Measurements from ENCODE around the gene SEMA5A.

The SEMA5A gene

DNA sequence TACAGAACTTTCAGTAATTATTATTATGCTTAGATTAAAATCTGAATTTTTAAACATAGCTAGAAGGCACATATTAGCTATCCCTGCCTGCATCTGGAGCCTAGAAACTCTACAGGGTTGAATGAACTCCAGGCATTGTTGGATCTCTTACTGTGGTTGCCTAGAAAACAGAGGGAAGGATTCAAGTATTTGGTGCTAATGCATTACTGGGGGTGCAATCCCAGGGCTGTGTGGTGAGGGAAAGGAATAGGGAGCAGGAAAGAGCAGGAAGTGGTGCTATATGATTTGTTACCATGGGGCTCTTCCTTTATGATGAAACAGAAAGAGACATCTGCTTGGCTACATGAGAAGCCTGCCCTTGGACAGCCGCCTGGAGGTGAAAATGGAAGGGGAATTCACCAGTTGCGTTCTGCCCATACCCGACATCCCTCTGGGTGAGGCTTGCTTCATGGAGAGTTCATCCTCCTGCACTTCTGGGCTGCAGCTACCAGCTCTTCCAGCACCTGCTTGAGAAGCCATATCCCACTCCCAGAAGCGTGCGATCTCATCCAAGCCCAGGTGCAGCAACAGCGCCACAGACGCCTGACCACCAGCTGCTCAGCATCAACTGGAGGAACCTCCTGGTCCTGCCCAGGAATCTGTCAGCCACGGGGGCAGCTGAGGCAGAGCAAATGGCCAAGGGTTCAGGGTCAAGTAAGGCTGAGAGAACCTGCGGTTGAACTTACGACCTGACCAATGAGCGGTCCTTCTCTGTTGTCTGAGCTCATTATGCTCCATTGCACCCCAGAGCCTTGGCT, 362.8 kb downstream of the SEMA5A start:
- no peak for DNase-seq

DNA sequence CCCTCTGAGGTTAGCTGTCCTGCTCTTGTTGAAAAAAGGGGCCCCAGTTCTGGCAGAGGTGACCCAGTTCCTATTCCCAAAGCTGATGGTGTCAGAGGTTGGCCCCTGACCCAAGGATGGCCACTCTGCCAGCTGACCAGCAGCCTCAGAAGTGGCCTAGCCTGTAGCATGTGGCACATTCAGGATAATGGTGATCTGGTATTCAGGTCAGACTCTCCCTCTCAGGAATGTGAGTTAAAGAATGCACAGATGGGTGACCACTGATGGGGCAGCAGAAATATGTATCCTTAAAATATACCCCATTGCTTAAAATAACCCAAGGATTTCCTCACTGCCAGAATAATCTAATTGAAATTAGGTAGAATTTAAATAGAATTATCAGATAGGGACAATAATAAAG, 369.2 kb downstream of the SEMA5A start:
- DNase-seq: no peak

DNA sequence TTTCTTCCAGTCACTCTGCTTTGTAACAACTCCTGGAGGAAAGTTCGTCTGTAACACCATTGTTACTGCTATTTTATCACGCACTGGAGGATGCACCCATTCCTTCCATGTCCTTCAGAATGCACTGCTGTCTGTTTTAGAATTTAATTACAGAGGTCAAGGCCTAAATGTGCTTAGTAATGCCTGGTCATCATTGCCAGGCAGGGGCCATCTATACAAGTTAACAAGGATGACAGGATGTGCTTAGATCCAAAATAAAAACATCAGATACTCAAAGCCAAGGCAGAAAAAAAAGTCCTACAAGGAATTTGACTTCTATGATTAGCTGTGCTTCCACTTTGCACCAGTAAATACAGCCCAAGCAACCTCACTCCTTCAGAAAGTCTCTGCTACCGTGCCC, 371.4 kb downstream of the SEMA5A start:
- no peak for DNase-seq

DNA sequence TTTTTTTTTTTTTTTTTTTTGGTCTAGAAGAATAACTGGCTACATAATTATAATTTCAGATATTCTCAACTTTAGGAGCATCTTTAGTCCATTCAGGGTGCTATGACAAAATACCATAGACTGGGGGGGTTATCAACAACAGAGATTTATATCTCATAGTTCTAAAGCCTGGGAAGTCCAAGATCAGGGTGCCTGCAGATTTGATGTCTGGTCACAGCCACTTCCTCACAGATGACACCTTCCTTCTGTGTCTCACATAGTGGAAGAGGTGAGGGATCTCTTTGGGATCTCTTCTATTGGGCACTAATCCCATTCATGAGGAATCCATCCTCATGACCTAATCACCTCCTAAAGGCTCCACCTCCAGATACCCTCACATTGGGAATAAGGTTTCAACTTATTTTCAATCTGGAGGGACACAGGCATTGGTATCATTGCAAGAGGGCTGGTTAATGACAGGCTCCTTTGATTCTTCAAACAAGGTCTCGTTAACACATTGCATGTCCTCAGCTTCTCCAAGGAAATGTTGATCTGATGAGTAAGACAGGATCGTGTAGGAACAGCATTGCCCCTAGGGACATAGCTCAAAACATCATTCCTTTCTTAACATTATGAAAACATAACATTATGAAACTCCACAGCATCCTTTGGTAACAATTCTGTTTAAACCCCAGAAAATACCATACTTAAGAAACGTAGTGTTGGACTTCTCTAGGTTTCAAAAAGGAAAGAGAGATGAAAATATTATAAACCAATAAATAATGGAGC, 372.4 kb downstream of the SEMA5A start:
- DNase-seq: no peak

DNA sequence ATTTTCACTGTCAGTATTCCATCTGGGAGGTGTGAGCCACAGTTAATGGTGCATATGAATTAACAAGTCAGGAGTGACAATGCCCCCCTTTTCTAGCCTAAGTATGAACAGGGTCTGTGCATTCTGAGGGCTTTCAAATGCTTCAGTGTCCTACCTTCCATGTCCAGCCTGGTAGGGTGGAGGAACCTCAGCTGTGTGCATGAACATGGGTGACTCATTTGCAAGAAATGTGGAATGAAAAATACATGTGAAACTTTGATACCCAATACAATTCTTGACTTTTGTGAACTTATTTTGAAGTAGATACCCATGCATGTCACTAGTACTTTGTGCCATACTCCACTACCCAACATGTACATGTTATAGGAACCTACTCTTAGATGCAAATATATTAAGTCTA, 375.8 kb downstream of the SEMA5A start:
- no peak for DNase-seq

DNA sequence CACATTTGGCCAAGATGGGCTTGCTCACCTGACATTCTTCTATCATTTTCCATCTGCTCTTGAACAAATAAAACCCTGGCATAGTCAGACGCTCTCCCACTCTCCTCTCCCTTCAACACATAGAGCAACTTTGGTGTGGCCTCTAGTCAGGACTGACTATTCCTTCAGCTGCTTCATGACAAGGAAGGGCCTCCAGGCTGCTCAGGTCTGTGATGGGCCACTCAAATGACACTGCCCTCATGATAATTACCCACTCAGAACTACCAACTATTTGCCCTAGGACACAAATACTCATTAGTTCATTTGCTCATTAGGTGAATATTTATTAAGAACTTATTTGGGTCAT, 376.3 kb downstream of the SEMA5A start:
- DNase-seq: no peak

DNA sequence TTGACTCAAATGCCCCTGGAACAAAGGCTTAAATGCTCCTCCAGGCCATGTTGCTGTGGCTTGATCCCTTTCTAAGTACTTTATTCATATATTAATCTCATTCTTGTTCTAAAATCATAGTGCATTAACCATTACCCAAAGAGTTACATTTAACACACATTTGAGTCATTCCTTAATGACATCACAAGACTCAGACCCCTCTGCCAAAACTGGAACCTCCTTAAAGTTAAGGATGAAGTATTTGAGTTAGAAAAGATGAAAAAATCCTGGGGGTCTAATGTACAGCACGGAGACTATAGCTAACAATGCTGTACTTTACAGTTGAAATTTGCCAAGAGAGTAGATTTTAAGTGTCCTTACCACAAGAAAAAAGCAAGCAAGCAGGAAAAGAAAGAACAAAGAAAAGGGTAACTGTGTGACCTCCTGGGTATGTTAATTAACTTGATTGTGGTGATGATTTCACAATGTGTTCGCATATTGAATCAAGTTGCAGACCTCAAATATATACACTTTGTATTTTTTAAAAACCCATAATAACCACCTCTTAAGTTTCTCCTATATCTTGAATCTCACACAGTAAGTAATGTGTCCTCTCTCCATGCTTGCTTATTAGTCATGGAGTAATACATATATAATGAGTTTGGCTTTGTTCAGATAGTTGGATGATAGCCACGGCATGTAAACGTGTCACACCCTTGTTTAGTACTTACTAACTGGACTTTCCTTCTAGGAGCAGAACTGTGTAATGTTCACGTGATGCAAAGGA, 376.9 kb downstream of the SEMA5A start:
- DNase-seq: no peak

DNA sequence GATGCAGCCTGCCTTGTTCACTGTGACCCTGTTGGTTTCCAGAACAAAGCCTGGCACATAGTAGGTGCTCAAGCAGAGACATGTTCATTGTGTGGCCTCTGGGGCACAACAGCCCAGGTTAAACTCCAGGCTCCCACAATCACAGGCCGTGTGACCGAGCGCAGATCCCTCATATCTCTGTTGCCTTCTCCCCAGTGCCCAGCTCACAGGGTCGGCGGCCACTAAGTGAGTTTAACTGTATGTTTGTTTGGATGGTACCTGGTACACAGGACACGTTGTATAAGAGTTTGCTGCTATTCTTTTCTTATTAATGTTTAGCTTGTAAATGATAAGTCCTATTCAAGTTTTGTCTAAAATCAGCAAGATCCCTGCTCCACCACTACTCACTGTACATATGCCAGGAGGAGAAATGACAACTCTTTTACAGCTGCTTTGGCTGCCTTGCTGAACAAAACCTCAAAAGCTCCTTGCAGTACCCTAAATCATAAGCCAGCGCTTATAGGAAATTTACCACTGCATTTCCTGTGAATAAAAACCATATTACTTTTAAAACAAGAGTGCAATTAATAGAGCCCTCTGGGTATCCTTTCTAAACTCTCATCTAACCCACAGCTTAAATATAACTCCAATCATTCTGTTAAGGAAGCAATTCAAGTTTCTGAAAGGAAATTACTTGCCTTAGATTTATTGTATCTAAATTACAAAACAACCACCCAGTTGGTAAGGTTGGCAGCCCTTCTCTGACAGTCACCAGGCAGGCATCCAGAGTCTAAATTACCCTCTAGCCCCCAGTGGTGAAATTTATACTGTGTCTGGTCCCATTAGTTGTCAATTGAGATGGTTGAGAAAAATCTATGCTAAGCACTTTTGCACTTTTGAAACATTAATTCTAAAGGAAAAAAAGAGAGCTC, 379.4 kb downstream of the SEMA5A start:
- no peak for DNase-seq

DNA sequence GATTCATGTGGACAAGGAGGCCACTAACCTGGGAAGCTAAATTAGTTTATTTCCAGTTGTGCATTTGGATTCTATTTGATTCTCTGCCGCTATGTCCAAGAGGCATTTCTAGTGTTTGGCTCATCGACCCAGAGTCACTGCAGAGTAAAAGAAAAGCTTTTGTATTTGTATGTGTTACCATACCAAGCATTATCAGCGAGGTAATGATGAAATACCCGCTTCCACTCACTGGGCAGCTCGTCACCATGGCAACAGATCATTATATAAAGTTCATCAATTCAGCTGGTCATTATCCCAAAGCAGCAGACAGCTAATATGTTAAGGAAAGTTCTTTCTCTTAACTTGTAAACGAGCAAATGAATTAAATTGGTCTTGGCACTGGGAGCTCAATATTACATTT, 380.3 kb downstream of the SEMA5A start:
- DNase-seq: no peak

DNA sequence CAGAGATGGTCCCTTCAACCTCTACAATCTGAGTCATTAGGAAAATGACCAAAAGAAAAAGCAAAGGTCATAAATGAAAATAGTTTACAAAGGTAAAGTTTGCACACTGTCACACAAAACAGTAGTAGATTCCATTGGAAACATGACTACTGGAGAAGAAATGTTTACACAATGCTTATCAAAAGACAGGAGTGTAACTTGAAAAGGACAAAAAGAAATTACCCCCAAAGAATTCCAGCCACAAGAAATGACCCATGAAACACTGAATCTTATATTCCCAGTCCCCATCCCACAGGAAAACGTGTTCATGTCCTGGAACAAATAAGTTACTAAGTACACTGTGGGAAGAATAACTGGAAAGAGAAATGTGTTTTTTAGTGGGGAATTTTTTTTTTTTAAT, 385.1 kb downstream of the SEMA5A start:
- DNase-seq: no peak

DNA sequence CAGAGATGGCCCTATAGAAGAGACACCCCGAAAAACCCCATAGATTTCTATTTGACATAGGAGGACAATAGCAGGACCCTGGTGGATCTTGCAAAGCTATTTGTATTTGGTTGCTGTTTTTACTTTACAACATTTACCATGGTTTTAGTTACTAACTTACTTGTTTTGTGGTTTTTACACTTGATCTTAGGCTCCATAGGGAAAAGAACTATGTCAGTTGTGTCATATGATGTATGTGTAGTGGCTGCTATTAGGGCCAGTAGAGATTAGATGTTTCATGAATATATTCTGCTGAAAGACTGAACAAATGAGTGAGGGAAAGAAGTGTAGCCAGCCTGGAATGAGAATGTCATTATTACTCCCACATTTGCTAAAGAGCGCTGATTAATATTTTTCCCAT, 388.1 kb downstream of the SEMA5A start:
- DNase-seq: no peak

DNA sequence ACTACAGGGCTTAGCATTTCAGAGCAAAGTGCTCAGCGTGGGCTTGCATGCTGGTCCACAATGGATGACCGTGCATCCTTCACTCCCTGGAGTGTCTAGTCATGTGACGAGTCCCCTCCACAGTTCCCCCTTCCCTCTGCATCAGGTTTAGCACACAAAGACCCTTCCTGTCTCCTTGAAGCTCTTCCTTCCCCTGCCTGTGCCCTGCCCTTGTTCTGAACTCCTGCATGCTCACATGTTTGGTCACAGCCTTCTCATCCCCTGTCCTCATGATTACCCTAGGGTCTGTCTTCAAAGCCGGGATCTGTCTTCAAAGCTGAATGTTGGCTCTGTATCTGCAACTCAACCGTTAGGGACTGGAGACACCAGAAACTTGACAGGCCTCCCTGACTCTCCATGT, 388.9 kb downstream of the SEMA5A start:
- no peak for DNase-seq

DNA sequence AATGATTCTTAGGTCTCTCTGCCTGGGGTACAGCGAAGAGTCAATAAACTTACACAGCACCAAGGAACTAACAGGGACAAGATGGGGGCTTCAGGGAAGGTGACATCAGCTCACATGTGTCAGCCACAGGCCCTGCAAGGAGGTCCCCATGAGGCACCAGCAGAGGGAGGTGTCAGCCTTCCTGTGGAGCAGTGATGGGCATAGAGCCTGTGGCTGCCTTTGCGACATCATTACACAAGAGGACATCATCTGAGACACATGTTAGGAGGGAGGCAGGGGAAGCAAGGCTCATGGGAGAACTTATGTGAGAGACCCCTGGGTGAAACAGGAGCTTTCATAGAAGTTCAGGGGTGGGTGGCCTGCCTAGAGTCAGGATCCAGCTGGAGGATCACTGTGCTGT, 389.6 kb downstream of the SEMA5A start:
- DNase-seq: peak in 42 of 56 donors; percentile 1 to 70 (median 22)

DNA sequence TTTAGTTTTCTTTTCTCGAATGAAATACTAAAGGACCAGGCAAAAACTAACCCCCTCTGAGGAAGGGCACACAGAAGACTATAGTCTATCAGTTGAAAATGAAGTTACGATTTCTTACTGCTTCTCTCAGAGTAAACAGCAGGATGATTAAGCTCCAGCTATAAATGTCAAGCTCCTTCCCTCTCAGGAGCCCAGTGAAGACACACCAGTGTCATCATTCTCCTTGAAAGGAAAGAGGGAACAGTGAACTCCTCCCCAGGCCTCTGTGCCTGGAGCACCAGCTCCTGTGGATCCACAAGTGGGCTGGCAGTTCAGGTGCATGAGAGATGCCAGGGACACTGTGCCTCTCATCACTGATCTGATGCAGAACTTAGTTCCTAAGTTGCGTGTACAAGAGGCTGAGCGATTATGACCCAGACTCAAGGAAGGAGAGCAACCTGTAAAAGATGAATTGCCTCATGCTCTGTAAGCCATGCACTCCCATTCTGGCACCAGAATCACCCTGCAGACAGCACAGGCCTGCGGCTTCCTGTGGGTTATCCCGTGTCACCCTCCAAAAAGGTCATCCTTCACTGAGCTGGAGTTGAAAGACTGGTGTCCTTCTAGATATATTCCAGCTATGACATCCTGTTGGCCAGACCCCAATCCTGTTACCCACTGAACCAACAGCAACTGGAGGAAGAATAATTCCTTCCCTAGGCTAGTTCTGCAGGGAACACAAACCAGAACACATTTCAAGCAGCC, 394.0 kb downstream of the SEMA5A start:
- DNase-seq: no peak

DNA sequence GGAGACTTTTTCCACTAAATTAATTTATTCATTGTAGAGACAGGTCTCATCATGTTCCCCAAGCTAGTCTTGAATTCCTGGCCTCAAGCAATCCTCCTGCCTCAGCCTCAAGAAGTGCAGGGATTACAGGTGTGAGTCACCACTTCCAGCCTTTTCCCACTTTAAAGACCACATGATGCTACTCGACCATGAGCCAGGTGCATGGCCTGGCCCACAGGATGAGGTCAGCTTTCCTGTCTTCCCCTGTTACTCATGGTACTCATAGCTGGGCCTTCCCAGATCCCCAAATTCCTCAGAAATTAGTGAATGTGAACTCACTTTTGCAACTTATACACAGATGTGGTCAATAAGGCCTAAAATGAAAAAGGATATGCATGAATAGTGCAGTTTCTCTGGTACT, 395.9 kb downstream of the SEMA5A start:
- DNase-seq: no peak

DNA sequence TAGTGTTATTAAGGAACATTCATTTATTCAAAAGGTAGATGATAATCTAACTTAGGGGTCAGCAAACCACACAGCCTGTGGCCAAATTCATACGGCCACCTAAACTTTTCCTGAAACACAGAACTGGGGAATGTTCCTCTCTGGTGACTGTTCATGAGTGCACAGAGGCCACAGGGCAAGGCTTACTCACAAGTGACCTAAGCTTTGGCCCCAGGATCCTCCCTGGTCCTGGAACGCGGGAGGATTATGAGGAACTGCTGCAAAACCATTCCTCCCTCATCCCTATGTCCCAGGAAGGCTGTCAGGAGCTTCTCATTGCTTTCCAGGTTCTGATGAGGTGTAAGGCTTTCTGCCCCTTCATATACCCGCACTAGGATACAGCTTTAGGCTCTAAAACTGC, 397.6 kb downstream of the SEMA5A start:
- DNase-seq: no peak

DNA sequence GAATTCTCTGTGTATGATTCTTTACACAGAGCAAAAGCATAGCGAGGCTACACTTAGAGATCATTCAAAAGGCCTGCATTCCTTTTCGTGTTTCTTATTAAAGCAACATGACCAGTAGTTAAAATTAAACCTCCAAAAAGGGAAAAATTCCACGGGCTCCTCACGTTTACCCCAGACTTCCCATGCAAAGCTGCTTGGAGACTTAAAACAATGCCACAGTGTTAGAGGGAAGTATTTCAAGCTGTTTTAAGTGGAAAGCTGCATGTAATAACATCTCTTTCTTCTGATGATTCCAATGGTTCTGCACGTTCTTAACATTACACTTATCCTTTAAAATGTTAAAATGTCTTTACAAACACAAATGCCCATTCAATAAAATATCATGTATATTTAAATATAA, 405.2 kb downstream of the SEMA5A start:
- DNase-seq: no peak

DNA sequence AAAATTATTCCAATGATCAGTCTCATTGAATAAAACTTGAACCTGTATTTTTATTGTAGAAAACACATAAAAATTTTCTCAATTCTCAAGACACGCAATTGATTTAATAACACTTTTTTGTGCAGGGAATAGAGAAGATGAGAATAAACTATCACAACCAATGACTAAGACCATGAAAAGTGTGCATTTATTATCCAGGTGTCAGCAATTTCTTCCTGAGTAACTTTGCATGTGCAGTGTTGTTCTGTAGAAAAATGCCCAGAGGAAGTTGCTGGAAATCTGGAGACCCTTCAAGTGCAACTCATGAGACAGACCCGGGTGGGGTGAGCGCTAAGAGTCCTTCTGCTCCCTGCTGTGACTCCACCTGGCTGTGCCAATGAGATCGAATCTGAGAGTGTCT, 405.7 kb downstream of the SEMA5A start:
- no peak for DNase-seq

DNA sequence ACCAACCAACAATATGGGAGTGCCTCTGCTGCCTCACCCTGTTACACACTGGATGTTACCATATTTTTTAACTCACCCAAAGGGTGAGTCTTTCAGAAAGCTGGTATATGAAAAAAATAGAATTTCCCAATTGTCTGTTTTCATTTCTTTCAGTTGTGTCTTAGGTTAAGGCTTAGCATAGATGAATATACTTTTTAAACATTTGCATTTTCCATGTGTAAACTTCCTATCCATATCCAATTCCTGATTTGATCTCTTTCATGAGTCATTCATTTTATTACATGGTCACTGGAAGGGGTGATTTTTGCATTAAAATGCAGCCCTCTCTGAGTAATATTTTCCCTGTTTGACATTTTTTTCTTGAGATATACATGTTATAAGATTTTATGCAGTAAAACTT, 406.5 kb downstream of the SEMA5A start:
- no peak for DNase-seq

DNA sequence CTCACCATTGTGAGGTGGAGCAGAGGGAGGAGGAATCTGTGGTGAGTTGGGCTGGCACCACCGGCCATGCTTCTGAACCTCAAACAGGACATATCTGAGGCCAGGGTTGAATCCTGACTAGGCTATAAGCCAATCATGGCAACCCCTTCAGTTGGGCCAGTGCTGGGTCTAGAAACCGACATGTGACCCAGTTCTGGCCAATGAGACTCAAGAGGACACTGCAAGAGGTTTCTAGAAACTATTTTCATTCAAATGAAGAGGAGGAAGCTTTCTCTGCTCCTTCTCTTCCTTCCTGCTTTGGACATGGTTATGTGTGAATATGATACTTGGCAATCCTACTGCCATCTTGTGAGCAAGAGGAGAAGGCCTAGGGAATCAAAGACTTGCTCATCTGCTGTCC, 417.7 kb downstream of the SEMA5A start:
- no peak for DNase-seq

DNA sequence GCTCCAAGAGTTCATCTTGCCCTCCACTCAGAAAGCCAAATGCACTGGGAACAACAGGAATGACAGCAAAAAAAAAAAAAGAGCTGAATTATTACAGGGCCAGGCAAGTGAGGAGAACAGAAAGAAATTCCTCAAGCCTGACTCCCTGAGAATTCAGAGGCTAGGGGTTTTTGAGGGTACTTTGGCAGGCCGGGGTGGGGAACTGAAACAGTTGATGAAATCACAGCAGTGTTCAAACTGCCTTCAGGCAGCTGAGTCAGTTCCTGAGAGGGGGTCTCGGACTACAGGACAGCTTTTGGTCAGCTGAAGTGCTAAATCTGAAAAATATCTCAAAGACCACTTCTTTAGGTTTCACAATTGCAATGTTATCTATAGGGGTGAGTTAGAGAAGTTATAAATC, 419.4 kb downstream of the SEMA5A start:
- DNase-seq: no peak

All from amygdala (tissue), 56 donors.